HepG2 (cell line): ENCODE data around the gene FAM209B. TPM values are rescaled to one million over a fixed set of nuclear protein-coding genes. Genes with fewer than 3 reads are reported as not detected.

ENCODE experiments used
- ATAC-seq: fragments of 200-7000 bp; cut with Tn5 transposase; 3 replicates; pipeline ENCODE4 v1.9.1; 2020; ENCODE audit warnings: mild to moderate bottlenecking, moderate library complexity
- BruUV-seq: library from RNA; stranded (reverse); fragments of 400-500 nt; replicated peaks from 2 replicates; lab custom pipeline; 2021; lab: Mats Ljungman, UMichigan
- CTCF ChIA-PET: fragments of 300-600 bp; formaldehyde crosslinking; extraction: SDS; loops from one replicate; lab custom pipeline; 2021; ENCODE audit warnings: low total read pairs, inconsistent platforms, low intra/inter-chr PET ratio; lab: Yijun Ruan, JAX
- POLR2A ChIA-PET: fragments of 350-600 bp; sonication (Branson Sonifier 250); formaldehyde crosslinking; loops from one replicate; lab custom pipeline; 2020; ENCODE audit warnings: antibody characterized with exemption, inconsistent platforms; lab: Yijun Ruan, JAX
- DNase-seq: peaks from one replicate; pipeline ENCODE4 v3.0.0-alpha.2; 2015; ENCODE audit warnings: low spot score
- FAIRE-seq: peaks from 3 replicates; lab custom pipeline; 2011; peaks lifted over from hg19 to GRCh38; lab: Jason Lieb, UNC
- H2AFZ ChIP-seq: one replicate; pipeline ENCODE4 v1.6.1; 2011; ENCODE audit warnings: low read length, inconsistent platforms
- H3K27ac ChIP-seq: fragments of 300-600 bp; 3 replicates; pipeline ENCODE4 v1.8.0; 2011; ENCODE audit warnings: mixed run types, mild to moderate bottlenecking, mixed read lengths, low read length, inconsistent platforms; ENCODE audit not compliant: insufficient read depth; ENCODE audit errors: extremely low read length
- H3K27me3 ChIP-seq, 2 experiments: fragments of 200-600 bp in 1 of 2; 2 replicates in 1 of 2; 3 replicates in 1 of 2; pipeline versions ENCODE4 v1.6.0 to v1.8.0; 2011; ENCODE audit warnings: low read length in 2 of 2, mild to moderate bottlenecking in 2 of 2, moderate library complexity in 2 of 2, inconsistent platforms in 1 of 2; ENCODE audit not compliant: insufficient read depth in 2 of 2, control insufficient read depth in 1 of 2
- H3K36me3 ChIP-seq, 2 experiments: fragments of 200-600 bp in 1 of 2; replicated peaks in 1 of 2; 2 replicates in 1 of 2; 3 replicates in 1 of 2; pipeline versions ENCODE4 v1.5.1 to v1.8.0; 2011; ENCODE audit warnings: low read length in 2 of 2, inconsistent platforms in 1 of 2; ENCODE audit not compliant: insufficient read depth in 2 of 2, control insufficient read depth in 1 of 2
- H3K4me1 ChIP-seq: 2 replicates; pipeline ENCODE4 v1.5.1; 2012; ENCODE audit warnings: low read length, inconsistent platforms; ENCODE audit not compliant: insufficient read depth
- H3K4me2 ChIP-seq: 2 replicates; pipeline ENCODE4 v1.6.0; 2011; ENCODE audit warnings: low read depth, low read length, inconsistent platforms
- H3K4me3 ChIP-seq, 3 experiments: fragments of 200-600 bp in 1 of 3; sonication (generic), shearing (Covaris generic) in 1 of 3; replicated peaks in 1 of 3; 2 replicates each; pipeline ENCODE4 v1.5.1; 2011 to 2016; ENCODE audit warnings: low read length in 3 of 3, inconsistent platforms in 2 of 3, low read depth in 2 of 3, mild to moderate bottlenecking in 2 of 3, control low read depth in 1 of 3, mixed read lengths in 1 of 3; ENCODE audit not compliant: insufficient read depth in 1 of 3
- H3K79me2 ChIP-seq: one replicate; pipeline ENCODE4 v1.6.1; 2011; ENCODE audit warnings: low read length, inconsistent platforms; ENCODE audit not compliant: insufficient read depth
- H3K9ac ChIP-seq: 2 replicates; pipeline ENCODE4 v1.6.0; 2011; ENCODE audit warnings: mild to moderate bottlenecking, low read depth, low read length, inconsistent platforms; ENCODE audit not compliant: insufficient read depth
- H3K9me3 ChIP-seq: 2 replicates; pipeline ENCODE4 v1.5.1; 2012; ENCODE audit warnings: mild to moderate bottlenecking, low read length
- H4K20me1 ChIP-seq: 2 replicates; pipeline ENCODE4 v1.6.0; 2011; ENCODE audit warnings: inconsistent platforms, mild to moderate bottlenecking, low read length, moderate library complexity; ENCODE audit not compliant: insufficient read depth
- ATF4 ChIP-seq, 2 experiments: fragments of 450-650 bp in 1 of 2; sonication (generic) in 1 of 2; formaldehyde crosslinking; IDR thresholded peaks; 2 replicates each; pipeline versions ENCODE4 v1.5.0 to v1.8.0; 2020 to 2022; ENCODE audit warnings: mild to moderate bottlenecking in 1 of 2, missing genetic modification reagents in 1 of 2
- CTCF ChIP-seq: sonication (generic); formaldehyde crosslinking; IDR thresholded peaks from 2 replicates; pipeline ENCODE4 v1.5.0; 2020; ENCODE audit warnings: mild to moderate bottlenecking, missing genetic modification reagents, moderate library complexity
- MEF2D ChIP-seq: sonication (generic); formaldehyde crosslinking; IDR thresholded peaks from 2 replicates; pipeline ENCODE4 v1.5.1; 2020; ENCODE audit warnings: mild to moderate bottlenecking, missing genetic modification reagents
- SMC3 ChIP-seq: IDR thresholded peaks from 2 replicates; pipeline ENCODE4 v1.6.1; 2011; ENCODE audit warnings: low read length, improper control_type of control experiment
- SRSF4 ChIP-seq: fragments of 200-400 bp; formaldehyde crosslinking; IDR thresholded peaks from one replicate; pipeline ENCODE4 v1.6.1; 2018; ENCODE audit warnings: mild to moderate bottlenecking, low read depth, low read length, moderate library complexity; ENCODE audit not compliant: poor library complexity, severe bottlenecking
- STAG1 ChIP-seq: sonication (generic); formaldehyde crosslinking; IDR thresholded peaks from 2 replicates; pipeline ENCODE4 v1.4.0; 2020; ENCODE audit warnings: missing genetic modification reagents
- ZNF331 ChIP-seq: sonication (generic); formaldehyde crosslinking; IDR thresholded peaks from 2 replicates; pipeline ENCODE4 v1.4.0; 2020; ENCODE audit warnings: missing genetic modification reagents
- ZNF354B ChIP-seq: sonication (generic); formaldehyde crosslinking; IDR thresholded peaks from 2 replicates; pipeline ENCODE4 v1.8.0; 2022; ENCODE audit warnings: mild to moderate bottlenecking, missing genetic modification reagents
- ZNF704 ChIP-seq: sonication (generic); formaldehyde crosslinking; IDR thresholded peaks from 2 replicates; pipeline ENCODE4 v1.8.1; 2023; ENCODE audit warnings: mild to moderate bottlenecking, inconsistent platforms, moderate library complexity, missing genetic modification reagents, borderline replicate concordance
- WGBS: methylation state at CpG from one replicate; pipeline ENCODE4 v1.1.6; 2017; ENCODE audit warnings: low lambda C conversion rate; 5-methylcytosine and 5-hydroxymethylcytosine counted together
- in situ Hi-C: cut with HindIII; loops from 2 replicates; pipeline ENCODE4 v1.10.0; 2017; ENCODE audit warnings: low pct_unique_long_range_greater_than_20kb; ENCODE audit not compliant: extremely low pct_ligation_motif_present
- intact Hi-C: fragments of 100-400 bp; cut with micrococcal nuclease; formaldehyde crosslinking; loops from one replicate; pipeline ENCODE4 v1.10.0; 2022; ENCODE audit not compliant: unreplicated experiment
- polyA plus RNA-seq, 8 experiments: library from polyadenylated mRNA; depleted of rRNA in 3 of 8; stranded (reverse) in 7 of 8; unstranded in 1 of 8; fragments of >200 nt; fragmentation: Illumina TruSeq in 4 of 8; extraction: Trizol in 4 of 8; gene quantifications; 2 replicates each; pipeline versions ENCODE4 v1.2.1 to v1.2.3, GENCODE V29; 2011 to 2016; ENCODE audit warnings: low read depth in 4 of 8, missing spikeins in 1 of 8, mixed read lengths in 1 of 8; ENCODE audit not compliant: insufficient read depth in 1 of 8
- total RNA-seq, 5 experiments: library from RNA; depleted of rRNA; stranded (reverse); fragments of >200 nt; fragmentation: Illumina TruSeq; extraction: Trizol; gene quantifications; 2 replicates each; pipeline ENCODE4 v1.2.3, GENCODE V29; 2016; ENCODE audit warnings: low read depth in 1 of 5

FAM209B gene
- total and polyA plus RNA-seq, 2 of the 13 experiments (the other 11 are each of a cell fraction or from before 2014, with no cell fraction given), result 0.24 to 0.42 TPM

GRCh38 chr20:56503916-56504315, 29.1 kb upstream of the FAM209B start (continued):
- TF ChIP-seq ZNF704 (CRISPR knock-in tag), result no peak
- TF ChIP-seq, all 625 proteins: peak for 0

- WGBS, result 91% methylated on average over 9 of the region's 9 CpGs
- ATAC-seq (peak; percentile 95), DNase-seq (no peak)
These were observed 28.6 kb upstream of the FAM209B start for GRCh38 chr20:56504373-56505005.

More at GRCh38 chr20:56504373-56505005, 28.6 kb upstream of the FAM209B start:
- Histone ChIP-seq H3K4me1 (no peaks in the 10 kb centered on the region), H3K9me3 (no peaks in the 10 kb centered on the region), H2AFZ (no peak overlapping the region), H3K36me3 (peaks cover 5 to 29% of the 10 kb centered on the region in 2 experiments; a peak in 4 of 5 replicates), H3K4me2 (no peak overlapping the region), H3K9ac (no peak overlapping the region), H3K79me2 (no peaks in the 10 kb centered on the region), H3K4me3 (no peak overlapping the region), H3K27me3 (no peaks in the 10 kb centered on the region), H3K27ac (no peak overlapping the region), H4K20me1 (no peaks in the 10 kb centered on the region)
- TF ChIP-seq SMC3 (0 out of 2 replicates have a peak, but pooled peaks have one; percentile 14), MEF2D (no peak), CTCF (CRISPR knock-in tag) (peak; percentile 40; the same call in 1 of the 2 replicates), STAG1 (CRISPR knock-in tag) (peak; percentile 57), SRSF4 (no peak), ZNF331 (CRISPR knock-in tag) (no peak), ZNF354B (CRISPR knock-in tag) (no peak), ATF4 (CRISPR knock-in tag; IDR thresholded peaks at IDR 0.05) (no peak)
- CTCF ChIA-PET, result interaction anchor here (1.4 kb wide), 1 partner anchor 104 kb away, joined by 10 read pairs; no protein-coding TSS in a partner anchor
- FAIRE-seq, result no peak
- in situ Hi-C loops (no loop called here), intact Hi-C loops (loop anchor here (1.0 kb wide), 1 partner anchor 104 kb away; no protein-coding TSS in a partner anchor)
- POLR2A ChIA-PET, result no interaction called here
- BruUV-seq, result no TSS peak
